Measurements from ENCODE around the gene SPA17.

GRCh38 chr11:124699547-124699946, 25.8 kb downstream of the SPA17 start:
- TF ChIP-seq, protein P1, sequence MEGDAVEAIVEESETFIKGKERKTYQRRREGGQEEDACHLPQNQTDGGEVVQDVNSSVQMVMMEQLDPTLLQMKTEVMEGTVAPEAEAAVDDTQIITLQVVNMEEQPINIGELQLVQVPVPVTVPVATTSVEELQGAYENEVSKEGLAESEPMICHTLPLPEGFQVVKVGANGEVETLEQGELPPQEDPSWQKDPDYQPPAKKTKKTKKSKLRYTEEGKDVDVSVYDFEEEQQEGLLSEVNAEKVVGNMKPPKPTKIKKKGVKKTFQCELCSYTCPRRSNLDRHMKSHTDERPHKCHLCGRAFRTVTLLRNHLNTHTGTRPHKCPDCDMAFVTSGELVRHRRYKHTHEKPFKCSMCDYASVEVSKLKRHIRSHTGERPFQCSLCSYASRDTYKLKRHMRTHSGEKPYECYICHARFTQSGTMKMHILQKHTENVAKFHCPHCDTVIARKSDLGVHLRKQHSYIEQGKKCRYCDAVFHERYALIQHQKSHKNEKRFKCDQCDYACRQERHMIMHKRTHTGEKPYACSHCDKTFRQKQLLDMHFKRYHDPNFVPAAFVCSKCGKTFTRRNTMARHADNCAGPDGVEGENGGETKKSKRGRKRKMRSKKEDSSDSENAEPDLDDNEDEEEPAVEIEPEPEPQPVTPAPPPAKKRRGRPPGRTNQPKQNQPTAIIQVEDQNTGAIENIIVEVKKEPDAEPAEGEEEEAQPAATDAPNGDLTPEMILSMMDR (IDR thresholded peaks at IDR 0.05) = no peak
- TF ChIP-seq POLR2AphosphoS5 (IDR thresholded peaks at IDR 0.05) = no peak
- TF ChIP-seq POLR2A (IDR thresholded peaks at IDR 0.05) = no peak

Data from breast epithelium (tissue), 3 donors.